Loucy (cell line): ENCODE measurements around the gene JAG2.

Source experiments
- H2AFZ ChIP-seq: fragments of 200-600 bp; sonication (generic); 2 replicates; pipeline ENCODE4 v1.6.0; 2016; ENCODE audit warnings: antibody characterized with exemption, mild to moderate bottlenecking, low read length, moderate library complexity
- H3F3A ChIP-seq: fragments of 200-600 bp; 2 replicates; pipeline ENCODE4 v1.6.0; 2016; ENCODE audit warnings: antibody characterized with exemption, low read depth, mild to moderate bottlenecking
- H3K27me3 ChIP-seq: fragments of 200-600 bp; sonication (generic); 2 replicates; pipeline ENCODE4 v1.6.1; 2014; ENCODE audit warnings: low read length, mild to moderate bottlenecking; ENCODE audit not compliant: insufficient read depth, poor library complexity, severe bottlenecking
- H3K36me3 ChIP-seq: fragments of 200-600 bp; sonication (generic); 2 replicates; pipeline ENCODE4 v1.6.1; 2016; ENCODE audit warnings: low read length; ENCODE audit not compliant: insufficient read depth
- H3K4me1 ChIP-seq: fragments of 200-600 bp; sonication (generic); 2 replicates; pipeline ENCODE4 v1.5.1; 2014; ENCODE audit warnings: low read length, mild to moderate bottlenecking; ENCODE audit not compliant: insufficient read depth, poor library complexity, severe bottlenecking
- H3K4me2 ChIP-seq: fragments of 200-600 bp; sonication (generic); 2 replicates; pipeline ENCODE4 v1.6.0; 2014; ENCODE audit warnings: antibody characterized with exemption, low read length, low read depth, mild to moderate bottlenecking; ENCODE audit not compliant: poor library complexity, severe bottlenecking
- H3K4me3 ChIP-seq: fragments of 200-600 bp; sonication (generic); 2 replicates; pipeline ENCODE4 v1.5.1; 2014; ENCODE audit warnings: low read length, mild to moderate bottlenecking, mixed read lengths; ENCODE audit not compliant: poor library complexity, severe bottlenecking
- H3K79me2 ChIP-seq: fragments of 200-600 bp; sonication (generic); 2 replicates; pipeline ENCODE4 v1.6.1; 2014; ENCODE audit warnings: low read length; ENCODE audit not compliant: insufficient read depth
- H3K9ac ChIP-seq: fragments of 200-600 bp; sonication (generic); 2 replicates; pipeline ENCODE4 v1.6.0; 2014; ENCODE audit warnings: mild to moderate bottlenecking, low read depth, low read length, moderate library complexity; ENCODE audit not compliant: poor library complexity, severe bottlenecking
- H3K9me2 ChIP-seq: fragments of 200-600 bp; sonication (generic); replicated peaks from 2 replicates; pipeline ENCODE4 v1.6.1; 2016; ENCODE audit warnings: low read depth, low read length, mixed read lengths
- H3K9me3 ChIP-seq: fragments of 200-600 bp; sonication (generic); 2 replicates; pipeline ENCODE4 v1.6.1; 2014; ENCODE audit warnings: mild to moderate bottlenecking, antibody characterized with exemption, low read length, low read depth; ENCODE audit not compliant: insufficient read depth
- H4K20me1 ChIP-seq: fragments of 200-600 bp; sonication (generic); 2 replicates; pipeline ENCODE4 v1.6.0; 2014; ENCODE audit warnings: antibody characterized with exemption, low read length, mild to moderate bottlenecking; ENCODE audit not compliant: insufficient read depth, poor library complexity, severe bottlenecking
- CTCF ChIP-seq: fragments of 200-600 bp; sonication (generic); conservative IDR thresholded peaks from 2 replicates; pipeline ENCODE4 v1.5.1; 2014; ENCODE audit warnings: mild to moderate bottlenecking, antibody characterized with exemption, low read length
- EZH2phosphoT487 ChIP-seq: fragments of 200-600 bp; IDR thresholded peaks from 2 replicates; pipeline ENCODE4 v1.6.1; 2018; ENCODE audit warnings: antibody characterized with exemption, mild to moderate bottlenecking, moderate library complexity, borderline replicate concordance

The JAG2 gene

GRCh38 chr14:105206873-105207272, 38.3 kb upstream of the JAG2 start:
- no peak for TF ChIP-seq EZH2phosphoT487
- no peak for TF ChIP-seq CTCF
- H3K9me3 ChIP-seq, result no peaks in the 10 kb centered on the region
- peaks cover 23% of the 10 kb centered on the region; the same call in 1 of the 2 replicates for H3K36me3 ChIP-seq

GRCh38 chr14:105205673-105206208, 37.2 kb upstream of the JAG2 start:
- peaks cover 25% of the 10 kb centered on the region for H3K4me1 ChIP-seq
- no peak overlapping the region for H3K4me3 ChIP-seq
- TF ChIP-seq EZH2phosphoT487 (no peak), CTCF (no peak)
- H3K79me2 ChIP-seq, result no peaks in the 10 kb centered on the region
- no peak overlapping the region for H3K9ac ChIP-seq
- H2AFZ ChIP-seq, result no peak overlapping the region
- H3K9me3 ChIP-seq, result no peaks in the 10 kb centered on the region
- no peaks in the 10 kb centered on the region for H3F3A ChIP-seq
- no peaks in the 10 kb centered on the region for H4K20me1 ChIP-seq
- peaks cover 16% of the 10 kb centered on the region; the same call in 1 of the 2 replicates for H3K36me3 ChIP-seq
- no peaks in the 10 kb centered on the region for H3K27me3 ChIP-seq
- no peak overlapping the region for H3K4me2 ChIP-seq
- H3K9me2 ChIP-seq, result no peaks in the 10 kb centered on the region

More at GRCh38 chr14:105206873-105207272, 38.3 kb upstream of the JAG2 start:
- H3K4me2 ChIP-seq, result no peak overlapping the region
- no peaks in the 10 kb centered on the region for H3K9me2 ChIP-seq
- H3F3A ChIP-seq, result no peaks in the 10 kb centered on the region
- no peak overlapping the region for H3K4me3 ChIP-seq
- H3K79me2 ChIP-seq, result no peaks in the 10 kb centered on the region
- no peak overlapping the region for H2AFZ ChIP-seq
- H3K4me1 ChIP-seq, result peaks cover 15% of the 10 kb centered on the region
- H3K9ac ChIP-seq, result no peak overlapping the region
- no peaks in the 10 kb centered on the region for H4K20me1 ChIP-seq
- H3K27me3 ChIP-seq, result no peaks in the 10 kb centered on the region

- Histone ChIP-seq H3K4me2 (no peak overlapping the region), H3K79me2 (no peaks in the 10 kb centered on the region), H3F3A (no peaks in the 10 kb centered on the region), H3K27me3 (no peaks in the 10 kb centered on the region), H2AFZ (no peak overlapping the region), H4K20me1 (no peaks in the 10 kb centered on the region), H3K9ac (no peak overlapping the region), H3K9me2 (no peaks in the 10 kb centered on the region), H3K9me3 (no peaks in the 10 kb centered on the region), H3K4me3 (no peak overlapping the region), H3K36me3 (peaks cover 13% of the 10 kb centered on the region; the same call in 1 of the 2 replicates), H3K4me1 (peaks cover 31% of the 10 kb centered on the region)
- no peak for TF ChIP-seq EZH2phosphoT487
- TF ChIP-seq CTCF, result no peak
Measured at GRCh38 chr14:105204931-105205672, 36.5 kb upstream of the JAG2 start.
